HG03135 (cell line): ENCODE data around the gene ATP4A.

Experiments
- ATAC-seq: cut with Tn5 transposase; IDR thresholded peaks from one replicate; pipeline ENCODE4 v1.9.1; 2021; ENCODE audit warnings: mild to moderate bottlenecking, moderate library complexity; ENCODE audit not compliant: unreplicated experiment

The ATP4A gene

DNA sequence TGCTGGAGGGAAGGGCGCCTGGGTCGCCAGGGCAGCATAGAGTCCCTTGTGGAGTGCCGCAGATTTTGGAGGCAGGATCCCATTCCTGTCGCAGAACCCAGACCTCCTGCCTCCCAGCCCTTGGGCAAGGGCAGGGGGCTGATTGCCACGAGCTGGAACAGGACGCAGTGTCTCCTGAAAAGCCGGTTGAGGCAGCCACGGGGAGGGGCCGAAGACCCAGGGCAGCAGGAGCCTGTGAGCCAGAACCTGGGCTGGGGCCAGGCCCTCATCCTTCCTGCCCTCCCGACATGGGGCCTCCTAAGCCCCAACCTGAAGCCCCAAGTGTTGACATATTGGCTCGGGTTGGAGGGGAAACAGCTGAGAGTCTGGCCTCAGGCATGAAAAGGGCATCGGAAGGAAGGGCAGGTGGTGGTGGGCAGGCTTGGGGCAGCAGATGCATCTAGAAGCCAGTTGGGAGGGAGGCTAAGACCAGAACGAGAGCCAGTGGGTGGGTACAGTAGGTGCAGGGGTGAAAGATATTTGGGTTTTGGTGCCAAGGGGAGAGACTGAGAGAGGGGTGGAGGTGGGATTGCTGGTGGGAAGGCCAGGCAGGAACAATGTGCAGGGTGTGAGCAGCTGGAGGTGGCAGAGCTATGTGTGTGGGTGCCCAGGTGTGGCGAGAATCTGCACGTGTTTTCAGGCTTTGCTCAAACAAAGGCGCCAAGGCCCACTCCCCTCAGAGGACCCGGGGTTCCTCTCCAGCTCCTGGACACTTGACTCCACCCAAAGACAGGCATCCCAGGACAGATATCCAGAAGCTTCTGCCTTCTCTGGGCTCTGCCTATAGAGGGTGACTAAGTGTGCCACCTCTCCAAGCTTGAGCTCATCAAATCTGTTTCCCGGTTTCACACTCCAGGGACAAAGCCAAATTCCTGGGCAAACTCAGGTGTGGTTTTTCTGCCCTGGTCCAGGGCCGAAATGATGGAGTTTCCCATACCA lies 33.9 kb downstream of the ATP4A start:
- no peak for ATAC-seq

GRCh38 chr19:35528218-35529038 lies 35.0 kb downstream of the ATP4A start, which contains the start of gene SBSN:
TSS of gene SBSN (minus strand) at chr19:35528311. CDS start at chr19:35528281, 30 bp downstream.
- ATAC-seq, result no peak

DNA sequence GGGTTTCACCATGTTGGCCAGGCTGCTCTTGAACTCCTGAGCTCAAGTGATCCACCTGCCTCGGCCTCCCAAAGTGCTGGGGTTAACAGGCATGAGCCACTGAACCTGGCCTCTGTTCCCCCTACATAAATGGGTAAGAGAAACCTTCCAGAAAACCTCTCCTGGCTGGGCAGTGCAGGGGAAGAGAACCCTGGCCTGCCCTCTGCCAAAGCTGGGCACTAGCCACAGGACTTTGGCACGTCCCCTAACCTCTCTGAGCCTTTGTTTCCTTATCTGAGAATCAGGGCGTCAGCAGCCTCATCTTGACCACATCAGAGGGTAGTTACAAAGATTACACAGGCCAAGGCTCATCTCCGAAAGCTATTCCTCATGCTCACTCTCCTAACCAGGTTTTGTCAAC lies 37.6 kb downstream of the ATP4A start:
- no peak for ATAC-seq

DNA sequence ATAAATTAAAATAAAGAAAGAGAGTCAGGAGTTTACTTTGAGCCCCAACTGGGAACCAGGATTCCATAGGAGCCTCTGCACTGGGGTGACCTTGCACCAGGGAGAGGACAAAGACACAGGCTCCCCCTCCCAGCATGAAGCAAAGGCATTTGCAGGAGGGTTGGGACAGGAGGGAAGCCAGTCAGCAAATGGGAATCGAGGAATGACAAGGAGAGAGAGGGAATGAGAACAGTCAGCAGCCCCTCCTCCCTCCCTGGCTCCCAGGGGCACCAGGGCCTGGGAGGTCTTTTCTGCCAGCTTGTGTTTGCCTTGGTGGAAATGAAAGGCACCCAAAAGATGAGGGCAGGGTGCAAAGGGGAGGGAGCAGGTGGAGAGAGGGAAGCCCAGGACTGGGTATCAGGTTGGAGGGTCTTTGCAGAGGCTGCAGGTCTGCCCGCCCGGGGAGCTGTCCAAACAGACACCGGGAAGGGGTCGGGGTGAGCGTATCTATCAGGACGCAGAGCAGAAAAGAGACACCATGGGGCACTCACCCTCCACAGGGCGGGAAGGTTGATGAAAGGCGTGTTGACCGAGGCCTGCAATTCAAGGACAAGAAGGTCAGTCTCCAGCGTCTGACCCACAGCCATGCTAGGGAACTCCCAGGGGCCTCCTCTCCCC lies 39.1 kb downstream of the ATP4A start:
- no peak for ATAC-seq

DNA sequence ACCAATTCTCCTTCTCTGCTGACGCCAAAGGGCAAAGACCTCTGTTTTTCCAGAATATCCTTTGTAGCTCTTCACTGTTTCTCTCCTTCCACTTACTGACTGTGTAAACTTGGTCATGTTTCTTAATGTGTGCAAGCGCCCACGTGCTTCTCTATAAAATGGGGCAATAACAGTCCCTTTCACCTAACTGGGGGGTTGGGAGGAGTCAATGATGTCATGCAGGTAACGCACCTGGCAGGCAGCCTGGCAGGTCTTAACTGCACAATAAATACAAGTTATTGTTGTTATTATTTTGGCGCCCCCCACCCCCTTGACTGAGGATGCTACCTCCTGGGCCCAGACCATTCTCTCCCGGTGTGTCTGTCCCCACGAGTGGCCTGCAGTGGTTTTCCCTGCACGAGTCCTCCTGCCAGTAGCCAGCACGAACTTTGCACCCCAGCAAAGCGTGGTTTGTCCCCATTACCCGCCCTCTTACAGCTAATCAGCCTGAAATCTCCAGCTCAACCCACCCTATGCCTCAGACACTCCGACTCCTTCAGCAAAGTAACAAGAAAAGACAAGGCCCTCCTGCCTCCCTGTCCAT lies 40.6 kb downstream of the ATP4A start:
- ATAC-seq, result no peak

GRCh38 chr19:35521124-35521743 lies 42.2 kb downstream of the ATP4A start:
- no peak for ATAC-seq

DNA sequence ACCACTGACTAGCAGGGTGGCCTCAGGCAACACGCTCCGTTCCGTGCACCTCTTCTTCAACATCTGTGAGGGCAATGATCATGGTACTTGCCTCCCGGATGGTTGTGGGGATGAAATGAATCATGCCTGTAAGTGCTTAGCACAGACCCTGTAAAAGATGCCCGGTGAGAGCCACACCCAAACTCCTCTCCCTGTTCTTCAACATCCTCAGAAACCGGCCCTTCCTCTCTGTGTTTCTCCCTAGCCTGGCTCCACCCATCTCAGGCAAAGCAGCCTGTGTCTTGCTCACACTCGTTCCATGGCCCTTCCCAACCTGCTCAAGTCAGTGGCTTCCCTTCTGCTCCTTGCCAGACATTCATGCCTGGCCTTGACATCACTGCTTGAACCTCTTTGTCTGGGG lies 44.2 kb downstream of the ATP4A start:
- ATAC-seq, result no peak

GRCh38 chr19:35518313-35518712 lies 45.1 kb downstream of the ATP4A start:
- ATAC-seq, result no peak

DNA sequence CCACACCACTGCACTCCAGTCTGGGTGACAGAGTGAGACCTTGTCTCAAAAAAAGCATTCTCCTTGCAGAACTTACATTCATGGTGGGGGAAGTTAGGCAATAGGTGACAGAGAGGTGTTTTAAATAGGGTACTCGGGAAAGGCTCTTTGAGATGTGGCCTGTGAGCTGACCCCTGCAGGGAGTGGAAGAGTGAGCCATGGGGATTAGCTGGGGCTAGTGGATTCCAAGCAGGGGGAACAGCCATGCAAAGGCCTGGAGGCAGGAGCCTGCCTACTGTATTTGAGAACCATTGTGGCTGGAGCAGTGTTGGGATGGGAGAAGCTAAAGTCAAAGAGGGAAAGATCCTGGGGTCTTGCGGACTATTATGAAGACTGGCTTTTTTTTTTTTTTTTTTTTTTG lies 46.1 kb downstream of the ATP4A start:
- no peak for ATAC-seq

DNA sequence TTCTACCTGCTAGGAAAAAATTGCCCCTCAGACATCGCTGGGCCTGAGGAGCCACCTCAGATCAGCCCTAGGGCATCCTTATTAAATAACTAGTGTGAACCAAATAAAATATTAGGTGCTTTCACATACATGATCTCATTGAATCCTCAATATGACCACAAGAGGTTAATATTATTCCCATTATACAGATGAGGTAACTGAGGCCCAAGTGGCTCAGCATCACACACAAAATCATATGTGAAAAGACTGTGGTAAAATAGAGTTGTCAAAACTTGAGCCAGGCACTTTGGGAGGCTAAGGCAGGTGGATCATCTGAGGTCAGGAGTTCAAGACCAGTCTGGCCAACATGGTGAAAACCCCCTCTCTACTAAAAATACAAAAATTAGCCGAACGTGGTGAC lies 47.1 kb downstream of the ATP4A start:
- ATAC-seq, result no peak

- no peak for ATAC-seq
Measured at GRCh38 chr19:35514282-35514809, 49.1 kb downstream of the ATP4A start.

- ATAC-seq, result no peak
Measured at GRCh38 chr19:35513628-35514281, 49.7 kb downstream of the ATP4A start, which contains the start of gene DMKN. TSS of gene DMKN (minus strand) at chr19:35513649. CDS start at chr19:35513475, 174 bp downstream.

DNA sequence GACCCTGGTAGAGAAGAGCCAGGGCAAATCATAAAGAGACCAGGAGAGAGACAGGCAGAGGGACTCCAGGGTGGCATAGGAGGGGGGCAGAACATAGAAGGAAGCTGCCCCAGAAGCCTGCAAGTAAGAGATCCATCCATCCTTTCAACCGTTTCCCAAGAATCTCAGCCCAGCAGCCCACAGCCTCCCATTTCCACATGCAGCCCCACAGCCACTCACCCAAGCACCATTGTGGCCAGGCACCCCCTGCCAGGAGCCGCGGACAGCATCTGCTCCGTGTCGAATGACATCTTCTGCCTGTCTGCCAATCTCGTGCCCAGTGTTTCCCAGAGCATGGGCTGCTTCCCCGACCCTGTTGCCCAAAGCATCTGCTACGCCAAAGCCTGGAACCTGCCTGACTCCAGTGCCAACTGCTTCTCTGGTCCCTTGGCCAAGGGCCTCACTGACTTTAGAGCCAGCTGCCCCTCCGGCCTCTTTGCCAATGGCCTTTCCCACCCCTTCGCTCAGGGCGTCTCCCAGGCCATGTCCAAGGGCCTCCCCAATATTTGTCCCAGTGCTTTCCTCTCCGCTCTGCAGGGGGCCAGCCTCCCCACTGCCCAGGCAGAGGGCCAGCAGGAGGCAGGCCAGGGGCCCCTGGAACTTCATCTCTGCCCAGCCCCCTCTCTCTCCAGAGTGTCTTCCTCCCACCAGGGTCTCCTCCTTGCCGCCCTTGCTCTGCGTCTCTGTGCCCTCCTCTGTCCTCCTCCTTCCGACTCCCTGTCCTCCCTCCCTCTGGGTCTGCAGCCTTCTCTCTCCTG lies 50.4 kb downstream of the ATP4A start:
- no peak for ATAC-seq

DNA sequence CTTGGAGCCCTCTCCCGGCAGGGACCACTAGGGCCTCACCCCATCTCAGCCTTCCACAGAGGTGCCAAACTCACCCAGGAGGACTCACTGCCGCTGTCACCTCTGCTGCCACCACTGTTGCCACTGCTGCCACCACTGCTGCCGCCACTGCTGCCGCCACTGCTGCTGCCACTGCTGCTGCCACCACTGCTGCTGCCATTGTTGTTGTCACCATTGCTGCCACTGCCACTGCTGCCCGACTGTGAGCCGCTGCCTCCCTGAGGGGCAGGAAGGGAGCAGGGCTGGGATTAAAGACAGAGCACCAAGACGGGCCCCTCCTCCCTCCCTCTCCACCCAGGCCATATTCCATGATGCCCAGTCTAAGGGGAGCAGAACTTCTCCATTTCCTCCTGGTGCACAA lies 52.1 kb downstream of the ATP4A start:
- no peak for ATAC-seq

GRCh38 chr19:35510626-35510964 lies 52.9 kb downstream of the ATP4A start:
- no peak for ATAC-seq

DNA sequence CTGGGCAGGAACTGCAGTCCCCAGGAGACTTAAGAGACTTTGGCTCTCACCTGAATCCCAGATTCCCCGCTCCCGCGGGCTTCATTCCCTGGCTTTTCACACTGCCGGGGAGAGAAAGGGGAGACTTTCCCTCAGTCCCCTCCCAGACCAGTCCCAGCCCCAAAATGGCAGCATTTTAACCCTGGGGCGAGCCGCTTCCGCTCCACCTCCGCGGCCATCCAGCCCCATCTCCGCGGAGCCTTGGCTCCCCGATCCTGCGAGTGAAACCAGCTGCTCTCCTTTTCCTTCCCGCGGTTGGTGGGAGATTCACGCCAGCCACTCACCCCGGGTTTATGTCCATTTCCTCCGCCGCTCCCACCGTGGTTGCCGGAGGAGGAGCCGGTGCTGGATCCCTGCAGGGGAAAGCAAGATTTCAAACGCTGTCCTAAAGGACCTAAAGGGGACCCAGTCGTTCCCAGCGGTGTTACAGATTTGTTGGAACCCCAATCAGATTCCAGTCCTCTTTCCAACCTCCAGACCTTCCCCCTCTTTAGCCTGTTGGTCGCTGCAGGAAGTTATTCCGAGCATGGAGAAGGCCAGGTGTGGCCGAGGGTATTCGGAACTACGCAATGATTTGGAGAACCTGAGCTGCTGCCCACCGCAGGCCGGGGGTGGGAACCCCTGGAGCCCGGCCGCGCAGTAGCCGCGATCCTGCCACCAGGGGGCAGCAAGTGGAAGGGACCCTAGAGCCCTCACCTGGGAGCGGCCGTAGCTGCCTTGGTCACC lies 53.4 kb downstream of the ATP4A start:
- peak; percentile 56 for ATAC-seq

DNA sequence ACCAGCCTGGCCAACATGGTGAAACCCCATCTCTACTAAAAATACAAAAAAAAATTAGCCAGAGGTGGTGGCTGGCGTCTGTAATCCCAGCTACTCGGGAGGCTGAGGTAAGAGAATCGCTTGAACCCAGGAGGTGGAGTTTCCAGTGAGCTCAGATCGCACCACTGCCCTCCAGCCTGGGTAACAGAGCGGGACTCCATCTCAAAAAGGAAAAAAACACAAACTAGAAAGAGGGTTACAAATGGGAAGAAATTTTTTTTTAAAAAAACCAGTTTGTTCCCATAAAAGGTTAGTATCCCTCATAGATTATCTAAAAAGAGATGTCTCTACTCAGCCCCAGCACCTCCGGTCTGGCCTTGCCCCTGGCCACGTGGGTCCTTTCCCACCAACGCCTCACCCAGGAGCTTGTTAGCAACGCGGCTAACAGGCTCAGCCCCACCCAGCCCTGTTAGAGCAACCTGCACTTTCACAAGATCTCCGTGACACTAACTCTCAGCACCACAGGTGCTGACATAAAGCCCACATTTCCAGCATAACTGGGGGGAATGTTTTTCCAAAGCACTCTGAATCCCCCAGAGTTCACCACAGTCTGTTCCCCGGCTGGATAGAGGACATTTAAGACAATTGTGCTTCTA lies 54.3 kb downstream of the ATP4A start:
- ATAC-seq, result no peak

DNA sequence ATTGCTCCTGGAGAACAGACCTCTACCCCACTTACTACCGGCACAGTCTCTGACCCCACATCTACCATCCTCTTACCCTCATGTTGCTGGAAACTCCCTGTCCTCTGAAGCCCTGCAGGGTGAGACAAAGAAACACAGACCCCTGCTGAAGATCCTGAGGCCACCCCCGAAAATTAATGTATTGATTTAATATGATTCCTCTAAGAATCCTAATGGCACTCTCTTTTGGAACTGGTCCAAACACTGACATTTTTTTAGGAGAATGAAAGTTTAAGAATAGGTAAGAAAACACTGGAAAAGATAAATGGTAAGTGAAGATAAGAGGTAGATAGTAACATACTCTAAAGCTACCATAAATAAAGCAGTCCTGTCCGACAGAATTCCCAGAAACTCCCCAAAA lies 55.3 kb downstream of the ATP4A start:
- ATAC-seq, result no peak
